Esophagus squamous epithelium (tissue), 4 donors: ENCODE measurements around the gene TVP23A.
"Not testable (repeated sequence)": the region's sequence is repeated elsewhere in the genome, so short reads cannot be mapped to it uniquely, and the experiment has no call there.

ENCODE experiments used
- POLR2A ChIP-seq, 4 donors: fragments of 450-650 bp; IDR thresholded peaks; one replicate each; pipeline ENCODE4 v1.6.1; 2017; ENCODE audit warnings: antibody characterized with exemption in 4 of 4, mild to moderate bottlenecking in 4 of 4, moderate library complexity in 3 of 4
- TF ChIP-seq, protein P1 (sequence below), 6 experiments: fragments of 450-650 bp in 4 of 6; fragments of 200-600 bp in 2 of 6; sonication (generic) in 2 of 6; IDR thresholded peaks; one replicate each; pipeline ENCODE4 v1.5.1; 2016 to 2019; ENCODE audit warnings: antibody characterized with exemption in 6 of 6, mild to moderate bottlenecking in 4 of 6, moderate library complexity in 4 of 6

DNA sequence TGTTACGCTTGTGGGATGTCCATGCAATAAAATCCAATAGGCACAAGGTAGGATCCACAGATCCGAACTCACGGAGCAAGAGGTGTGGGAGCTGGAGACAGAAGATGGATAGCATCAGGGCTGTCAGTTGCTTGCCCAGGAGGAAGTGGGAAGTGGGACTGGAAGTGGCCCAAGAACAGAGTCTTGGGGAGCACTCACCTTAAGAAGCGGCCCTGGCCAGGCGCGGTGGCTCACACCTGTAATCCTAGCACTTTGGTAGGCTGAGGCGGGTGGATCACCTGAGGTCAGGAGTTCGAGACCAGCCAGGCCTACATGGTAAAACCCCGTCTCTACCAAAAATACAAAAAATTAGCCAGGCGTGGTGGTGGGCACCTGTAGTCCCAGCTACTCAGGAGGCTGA lies 77.3 kb downstream of the TVP23A start:
- TF ChIP-seq, protein P1, sequence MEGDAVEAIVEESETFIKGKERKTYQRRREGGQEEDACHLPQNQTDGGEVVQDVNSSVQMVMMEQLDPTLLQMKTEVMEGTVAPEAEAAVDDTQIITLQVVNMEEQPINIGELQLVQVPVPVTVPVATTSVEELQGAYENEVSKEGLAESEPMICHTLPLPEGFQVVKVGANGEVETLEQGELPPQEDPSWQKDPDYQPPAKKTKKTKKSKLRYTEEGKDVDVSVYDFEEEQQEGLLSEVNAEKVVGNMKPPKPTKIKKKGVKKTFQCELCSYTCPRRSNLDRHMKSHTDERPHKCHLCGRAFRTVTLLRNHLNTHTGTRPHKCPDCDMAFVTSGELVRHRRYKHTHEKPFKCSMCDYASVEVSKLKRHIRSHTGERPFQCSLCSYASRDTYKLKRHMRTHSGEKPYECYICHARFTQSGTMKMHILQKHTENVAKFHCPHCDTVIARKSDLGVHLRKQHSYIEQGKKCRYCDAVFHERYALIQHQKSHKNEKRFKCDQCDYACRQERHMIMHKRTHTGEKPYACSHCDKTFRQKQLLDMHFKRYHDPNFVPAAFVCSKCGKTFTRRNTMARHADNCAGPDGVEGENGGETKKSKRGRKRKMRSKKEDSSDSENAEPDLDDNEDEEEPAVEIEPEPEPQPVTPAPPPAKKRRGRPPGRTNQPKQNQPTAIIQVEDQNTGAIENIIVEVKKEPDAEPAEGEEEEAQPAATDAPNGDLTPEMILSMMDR (IDR thresholded peaks at IDR 0.05): not testable (repeated sequence)
- TF ChIP-seq POLR2A (IDR thresholded peaks at IDR 0.05): not testable (repeated sequence)
